H9 (cell line): Measurements from ENCODE around the gene LRRC74B. TPM values are rescaled to one million over a fixed set of nuclear protein-coding genes. Genes with fewer than 3 reads are reported as not detected.

Source experiments
- DNase-seq: peaks from one replicate; pipeline ENCODE4 v3.0.0-alpha.2; 2017
- H2AFZ ChIP-seq: one replicate; pipeline ENCODE4 v1.6.1; 2013; ENCODE audit warnings: mild to moderate bottlenecking, low read length, control low read depth, moderate library complexity
- H2AK5ac ChIP-seq: 2 replicates; pipeline ENCODE4 v1.6.1; 2013; ENCODE audit warnings: low read length, control low read depth, mixed read lengths; ENCODE audit not compliant: insufficient read length
- H2BK120ac ChIP-seq: one replicate; pipeline ENCODE4 v1.6.1; 2013; ENCODE audit warnings: low read depth, mild to moderate bottlenecking, low read length, control low read depth, inconsistent platforms; ENCODE audit not compliant: poor library complexity, severe bottlenecking
- H2BK12ac ChIP-seq: 2 replicates; pipeline ENCODE4 v1.6.1; 2013; ENCODE audit warnings: low read length, control low read depth, mixed read lengths, low read depth; ENCODE audit not compliant: insufficient read length
- H2BK15ac ChIP-seq: 2 replicates; pipeline ENCODE4 v1.6.1; 2013; ENCODE audit warnings: low read depth, low read length, control low read depth
- H2BK20ac ChIP-seq: one replicate; pipeline ENCODE4 v1.6.1; 2013; ENCODE audit warnings: low read depth, mild to moderate bottlenecking, low read length, control low read depth, inconsistent platforms; ENCODE audit not compliant: poor library complexity, severe bottlenecking
- H2BK5ac ChIP-seq: 2 replicates; pipeline ENCODE4 v1.6.1; 2013; ENCODE audit warnings: low read length, control low read depth, mixed read lengths; ENCODE audit not compliant: insufficient read length
- H3K14ac ChIP-seq: 2 replicates; pipeline ENCODE4 v1.6.1; 2013; ENCODE audit warnings: low read length, control low read depth; ENCODE audit not compliant: insufficient read depth
- H3K18ac ChIP-seq: 2 replicates; pipeline ENCODE4 v1.6.1; 2013; ENCODE audit warnings: low read depth, mild to moderate bottlenecking, mixed read lengths, low read length, control low read depth; ENCODE audit not compliant: insufficient read length
- H3K23ac ChIP-seq: 2 replicates; pipeline ENCODE4 v1.6.1; 2013; ENCODE audit warnings: low read length, control low read depth, mixed read lengths, low read depth; ENCODE audit not compliant: insufficient read length
- H3K23me2 ChIP-seq: 2 replicates; pipeline ENCODE4 v1.6.1; 2013; ENCODE audit warnings: low read depth, mild to moderate bottlenecking, mixed read lengths, low read length, control low read depth; ENCODE audit not compliant: insufficient read length, poor library complexity, severe bottlenecking
- H3K27ac ChIP-seq: 2 replicates; pipeline ENCODE4 v1.5.1; 2013; ENCODE audit warnings: low read length, control low read depth, mixed read lengths, low read depth; ENCODE audit not compliant: insufficient read length
- H3K27me3 ChIP-seq: 2 replicates; pipeline ENCODE4 v1.6.1; 2013; ENCODE audit warnings: low read length, control low read depth, inconsistent platforms; ENCODE audit not compliant: insufficient read depth
- H3K4ac ChIP-seq: 2 replicates; pipeline ENCODE4 v1.6.1; 2013; ENCODE audit warnings: low read depth, mild to moderate bottlenecking, control low read depth, inconsistent platforms, low read length, moderate library complexity
- H3K4me1 ChIP-seq: 2 replicates; pipeline ENCODE4 v1.6.1; 2013; ENCODE audit warnings: low read length, control low read depth, inconsistent platforms; ENCODE audit not compliant: insufficient read depth
- H3K4me2 ChIP-seq: 2 replicates; pipeline ENCODE4 v1.6.1; 2013; ENCODE audit warnings: low read length, control low read depth, mixed read lengths; ENCODE audit not compliant: insufficient read length, insufficient read depth
- H3K56ac ChIP-seq: 2 replicates; pipeline ENCODE4 v1.6.1; 2013; ENCODE audit warnings: low read depth, mild to moderate bottlenecking, mixed read lengths, low read length, control low read depth; ENCODE audit not compliant: insufficient read length
- H3K79me1 ChIP-seq: 2 replicates; pipeline ENCODE4 v1.6.1; 2013; ENCODE audit warnings: low read depth, mild to moderate bottlenecking, moderate library complexity, low read length, control low read depth, inconsistent platforms; ENCODE audit not compliant: insufficient read depth, poor library complexity, severe bottlenecking
- H3K79me2 ChIP-seq: 2 replicates; pipeline ENCODE4 v1.6.1; 2013; ENCODE audit warnings: low read length, control low read depth, inconsistent platforms; ENCODE audit not compliant: insufficient read depth
- H3K9ac ChIP-seq: 2 replicates; pipeline ENCODE4 v1.6.1; 2013; ENCODE audit warnings: low read length, control low read depth, mixed read lengths; ENCODE audit not compliant: insufficient read length; ENCODE audit errors: extremely low read depth
- H3K9me3 ChIP-seq: one replicate; pipeline ENCODE4 v1.6.1; 2013; ENCODE audit warnings: low read depth, low read length, inconsistent platforms; ENCODE audit not compliant: control insufficient read depth
- H3T11ph ChIP-seq: one replicate; pipeline ENCODE4 v1.6.1; 2013; ENCODE audit warnings: mild to moderate bottlenecking, low read length, control low read depth, inconsistent platforms
- H4K20me1 ChIP-seq: one replicate; pipeline ENCODE4 v1.6.1; 2013; ENCODE audit not compliant: control insufficient read depth, insufficient read length, insufficient read depth
- H4K5ac ChIP-seq: 2 replicates; pipeline ENCODE4 v1.6.1; 2013; ENCODE audit warnings: low read depth, mild to moderate bottlenecking, mixed read lengths, low read length, control low read depth; ENCODE audit not compliant: insufficient read length
- H4K8ac ChIP-seq: replicated peaks from 2 replicates; pipeline ENCODE4 v1.6.1; 2013; ENCODE audit warnings: low read length, control low read depth, mixed read lengths, low read depth; ENCODE audit not compliant: insufficient read length
- H4K91ac ChIP-seq: 2 replicates; pipeline ENCODE4 v1.6.1; 2013; ENCODE audit warnings: low read depth, mild to moderate bottlenecking, moderate library complexity, mixed read lengths, low read length, control low read depth; ENCODE audit not compliant: insufficient read length
- H3K27ac Mint-ChIP-seq, 3 experiments: 2 replicates in 2 of 3; 3 replicates in 1 of 3; pipeline ENCODE4 v1.8.0; 2020 to 2021; ENCODE audit warnings: mixed read lengths in 3 of 3, mild to moderate bottlenecking in 1 of 3, moderate library complexity in 1 of 3
- H3K27me3 Mint-ChIP-seq: 2 replicates; pipeline ENCODE4 v1.8.0; 2021; ENCODE audit warnings: low read depth, mild to moderate bottlenecking, moderate library complexity, mixed read lengths
- H3K36me3 Mint-ChIP-seq, 3 experiments: 2 replicates in 2 of 3; 3 replicates in 1 of 3; pipeline ENCODE4 v1.8.0; 2020 to 2021; ENCODE audit warnings: low read depth in 3 of 3, mixed read lengths in 3 of 3; ENCODE audit not compliant: insufficient read depth in 1 of 3
- H3K4me1 Mint-ChIP-seq, 2 experiments: 2 replicates each; pipeline ENCODE4 v1.8.0; 2020; ENCODE audit warnings: mixed read lengths in 2 of 2
- H3K4me3 Mint-ChIP-seq, 2 experiments: 2 replicates in 1 of 2; 3 replicates in 1 of 2; pipeline ENCODE4 v1.8.0; 2020 to 2021; ENCODE audit warnings: mild to moderate bottlenecking in 2 of 2, mixed read lengths in 2 of 2, moderate library complexity in 1 of 2
- H3K9me3 Mint-ChIP-seq, 2 experiments: 2 replicates in 1 of 2; 3 replicates in 1 of 2; pipeline ENCODE4 v1.8.0; 2020; ENCODE audit warnings: mild to moderate bottlenecking in 2 of 2, mixed read lengths in 2 of 2, moderate library complexity in 1 of 2
- WGBS: extraction: QIAGEN DNeasy Blood & Tissue Kit; methylation state at CpG from one replicate; pipeline ENCODE4 v1.1.7; 2013; ENCODE audit warnings: missing lambda C conversion rate, low lambda C conversion rate, mixed read lengths; ENCODE audit not compliant: insufficient read length; ENCODE audit errors: extremely low coverage; 5-methylcytosine and 5-hydroxymethylcytosine counted together
- total RNA-seq: library from RNA; stranded (reverse); gene quantifications from 2 replicates; pipeline ENCODE4 v1.2.1, GENCODE V29; 2021
- TF ChIP-seq, protein P1 (sequence below): fragments of 200-600 bp; sonication (generic); conservative IDR thresholded peaks from 3 replicates; pipeline ENCODE4 v1.8.0; 2021; ENCODE audit warnings: antibody characterized with exemption, mild to moderate bottlenecking

Gene LRRC74B
- total RNA-seq, 1 experiment from 2014 or later, result not detected

DNA sequence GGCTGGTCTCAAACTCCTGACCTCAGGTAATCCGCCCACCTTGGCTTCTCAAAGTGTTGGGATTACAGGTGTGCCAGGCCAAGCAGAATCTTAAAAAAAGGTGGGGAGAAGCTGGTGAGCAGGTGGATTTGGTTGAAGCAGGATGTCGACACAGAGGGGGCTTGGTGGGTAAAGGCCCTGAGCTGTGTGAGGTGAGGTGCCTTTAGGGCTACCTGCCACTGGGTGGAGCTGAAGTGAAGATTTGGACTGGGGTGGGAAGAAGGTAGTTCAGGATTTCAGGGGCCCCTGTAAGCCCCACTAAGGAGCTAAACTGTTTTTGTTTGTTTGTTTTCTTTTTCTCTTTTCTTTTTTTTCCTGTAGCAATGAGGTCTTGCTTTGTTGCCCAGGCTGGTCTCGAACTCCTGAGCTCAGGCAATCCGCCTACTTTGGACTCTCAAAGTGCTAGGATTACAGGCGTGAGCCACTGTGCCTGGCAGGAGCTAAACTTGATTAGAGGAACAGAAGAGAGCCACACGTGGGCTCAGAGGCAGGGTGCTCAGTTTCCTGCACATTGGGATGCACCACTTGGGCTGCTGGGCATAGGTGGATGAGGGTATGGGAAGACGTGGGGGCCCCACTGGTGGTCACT is 24.8 kb upstream of the LRRC74B start:
- DNase-seq, result peak; percentile 74
- no peak overlapping the region for H2BK120ac ChIP-seq
- Mint-ChIP-seq H3K36me3 (no peaks in the 10 kb centered on the region), H3K4me1 (peaks cover 0 to 3% of the 10 kb centered on the region in 2 experiments; a peak in 1 of 4 replicates), H3K4me3 (peak overlapping the region in 1 of 2 experiments; percentile 37; a peak in 1 of 5 replicates), H3K27me3 (peaks cover 27% of the 10 kb centered on the region), H3K9me3 (peaks cover 6 to 8% of the 10 kb centered on the region in 2 experiments; a peak in 4 of 5 replicates), H3K27ac (peak overlapping the region in 1 of 3 experiments; percentile 62; a peak in 1 of 7 replicates)
- no peak overlapping the region for H2BK20ac ChIP-seq
- H3K56ac ChIP-seq, result no peak overlapping the region
- no CpG with 5 or more reads among the region's 7 CpGs for WGBS
- H3K27me3 ChIP-seq, result no peaks in the 10 kb centered on the region
- H3K18ac ChIP-seq, result no peak overlapping the region
- H4K8ac ChIP-seq, result no peak overlapping the region
- no peak overlapping the region for H3K4ac ChIP-seq
- no peak overlapping the region for H4K91ac ChIP-seq
- H4K20me1 ChIP-seq, result no peaks in the 10 kb centered on the region
- H3K9ac ChIP-seq, result no peak overlapping the region
- H3T11ph ChIP-seq, result no peak overlapping the region
- no peak overlapping the region for H2AK5ac ChIP-seq
- no peak overlapping the region for H4K5ac ChIP-seq
- H2BK5ac ChIP-seq, result no peak overlapping the region
- H3K23ac ChIP-seq, result no peak overlapping the region
- no peak overlapping the region for H2AFZ ChIP-seq
- H3K27ac ChIP-seq, result no peak overlapping the region
- H3K23me2 ChIP-seq, result no peaks in the 10 kb centered on the region
- H3K14ac ChIP-seq, result no peak overlapping the region
- no peak overlapping the region for H2BK15ac ChIP-seq
- no peaks in the 10 kb centered on the region for H3K9me3 ChIP-seq
- H3K79me2 ChIP-seq, result no peaks in the 10 kb centered on the region
- H3K4me2 ChIP-seq, result no peak overlapping the region
- no peaks in the 10 kb centered on the region for H3K4me1 ChIP-seq
- TF ChIP-seq, protein P1, sequence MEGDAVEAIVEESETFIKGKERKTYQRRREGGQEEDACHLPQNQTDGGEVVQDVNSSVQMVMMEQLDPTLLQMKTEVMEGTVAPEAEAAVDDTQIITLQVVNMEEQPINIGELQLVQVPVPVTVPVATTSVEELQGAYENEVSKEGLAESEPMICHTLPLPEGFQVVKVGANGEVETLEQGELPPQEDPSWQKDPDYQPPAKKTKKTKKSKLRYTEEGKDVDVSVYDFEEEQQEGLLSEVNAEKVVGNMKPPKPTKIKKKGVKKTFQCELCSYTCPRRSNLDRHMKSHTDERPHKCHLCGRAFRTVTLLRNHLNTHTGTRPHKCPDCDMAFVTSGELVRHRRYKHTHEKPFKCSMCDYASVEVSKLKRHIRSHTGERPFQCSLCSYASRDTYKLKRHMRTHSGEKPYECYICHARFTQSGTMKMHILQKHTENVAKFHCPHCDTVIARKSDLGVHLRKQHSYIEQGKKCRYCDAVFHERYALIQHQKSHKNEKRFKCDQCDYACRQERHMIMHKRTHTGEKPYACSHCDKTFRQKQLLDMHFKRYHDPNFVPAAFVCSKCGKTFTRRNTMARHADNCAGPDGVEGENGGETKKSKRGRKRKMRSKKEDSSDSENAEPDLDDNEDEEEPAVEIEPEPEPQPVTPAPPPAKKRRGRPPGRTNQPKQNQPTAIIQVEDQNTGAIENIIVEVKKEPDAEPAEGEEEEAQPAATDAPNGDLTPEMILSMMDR, result peak; percentile 73
- no peaks in the 10 kb centered on the region for H3K79me1 ChIP-seq
- H2BK12ac ChIP-seq, result no peak overlapping the region
